GM12864 (cell line): ENCODE data around the gene PRR16.

ENCODE experiments used
- DNase-seq: peaks from one replicate; pipeline ENCODE4 v3.0.0-alpha.2; 2011; ENCODE audit warnings: low read depth
- H3K4me3 ChIP-seq: 2 replicates; pipeline ENCODE4 v1.5.1; 2011; ENCODE audit warnings: mild to moderate bottlenecking, low read depth, low read length, control low read depth
- TF ChIP-seq, protein P1 (sequence below): IDR thresholded peaks from 2 replicates; pipeline ENCODE4 v1.5.1; 2011; ENCODE audit warnings: low read depth, mild to moderate bottlenecking, moderate library complexity, low read length, control low read depth, inconsistent platforms; ENCODE audit errors: missing control alignments

The PRR16 gene

GRCh38 chr5:120582635-120583034, 118.5 kb downstream of the PRR16 start:
- TF ChIP-seq, protein P1, sequence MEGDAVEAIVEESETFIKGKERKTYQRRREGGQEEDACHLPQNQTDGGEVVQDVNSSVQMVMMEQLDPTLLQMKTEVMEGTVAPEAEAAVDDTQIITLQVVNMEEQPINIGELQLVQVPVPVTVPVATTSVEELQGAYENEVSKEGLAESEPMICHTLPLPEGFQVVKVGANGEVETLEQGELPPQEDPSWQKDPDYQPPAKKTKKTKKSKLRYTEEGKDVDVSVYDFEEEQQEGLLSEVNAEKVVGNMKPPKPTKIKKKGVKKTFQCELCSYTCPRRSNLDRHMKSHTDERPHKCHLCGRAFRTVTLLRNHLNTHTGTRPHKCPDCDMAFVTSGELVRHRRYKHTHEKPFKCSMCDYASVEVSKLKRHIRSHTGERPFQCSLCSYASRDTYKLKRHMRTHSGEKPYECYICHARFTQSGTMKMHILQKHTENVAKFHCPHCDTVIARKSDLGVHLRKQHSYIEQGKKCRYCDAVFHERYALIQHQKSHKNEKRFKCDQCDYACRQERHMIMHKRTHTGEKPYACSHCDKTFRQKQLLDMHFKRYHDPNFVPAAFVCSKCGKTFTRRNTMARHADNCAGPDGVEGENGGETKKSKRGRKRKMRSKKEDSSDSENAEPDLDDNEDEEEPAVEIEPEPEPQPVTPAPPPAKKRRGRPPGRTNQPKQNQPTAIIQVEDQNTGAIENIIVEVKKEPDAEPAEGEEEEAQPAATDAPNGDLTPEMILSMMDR, result no peak
- H3K4me3 ChIP-seq, result no peak overlapping the region
- DNase-seq, result no peak

DNA sequence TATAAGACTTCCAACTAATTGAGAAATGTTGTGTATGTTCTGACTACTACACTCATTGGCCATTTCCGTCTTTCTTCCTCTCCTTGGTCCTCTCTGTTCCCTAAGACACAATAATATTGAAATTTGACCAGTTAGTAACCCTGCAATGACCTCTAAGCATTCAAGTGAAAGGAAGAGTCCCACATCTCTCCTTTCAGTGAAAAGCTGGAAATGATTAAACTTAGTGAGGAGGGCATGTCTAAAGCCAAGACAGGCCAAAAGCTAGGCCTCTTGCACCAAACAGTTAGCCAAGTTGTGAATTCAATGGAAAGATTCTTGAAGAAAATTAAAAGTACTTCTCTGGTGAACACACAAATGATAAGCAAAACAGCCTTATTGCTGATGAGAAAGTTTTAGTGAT, 122.5 kb downstream of the PRR16 start:
- TF ChIP-seq, protein P1, result no peak
- no peak overlapping the region for H3K4me3 ChIP-seq
- no peak for DNase-seq

- DNase-seq, result no peak
- H3K4me3 ChIP-seq, result no peak overlapping the region
- TF ChIP-seq, protein P1, result no peak
These were observed 127.8 kb downstream of the PRR16 start for GRCh38 chr5:120591911-120592310.

DNA sequence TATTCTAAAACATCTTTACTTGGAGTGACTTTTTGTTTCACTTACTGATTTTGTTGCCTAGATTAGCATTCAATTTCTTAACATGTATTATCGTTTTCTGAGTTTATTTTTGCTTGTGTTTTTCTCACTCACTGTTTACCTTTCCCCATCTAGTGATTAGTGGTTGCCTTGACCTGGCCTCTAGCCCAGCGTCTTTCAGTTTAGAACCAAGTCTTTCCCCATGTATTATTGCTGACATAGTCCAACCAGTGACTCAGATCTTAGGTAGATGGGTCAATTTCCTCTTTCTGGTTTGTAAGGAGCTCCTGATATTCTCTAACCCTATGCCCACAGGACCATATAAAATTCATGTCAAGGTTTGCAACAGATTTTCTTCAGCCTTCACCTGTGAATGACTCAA, 135.5 kb downstream of the PRR16 start:
- TF ChIP-seq, protein P1, result no peak

GRCh38 chr5:120600639-120601038, 136.5 kb downstream of the PRR16 start:
- DNase-seq, result no peak
- no peak overlapping the region for H3K4me3 ChIP-seq
- TF ChIP-seq, protein P1, result no peak

More for the DNA sequence above, 135.5 kb downstream of the PRR16 start:
- H3K4me3 ChIP-seq, result no peak overlapping the region
- DNase-seq, result no peak

DNA sequence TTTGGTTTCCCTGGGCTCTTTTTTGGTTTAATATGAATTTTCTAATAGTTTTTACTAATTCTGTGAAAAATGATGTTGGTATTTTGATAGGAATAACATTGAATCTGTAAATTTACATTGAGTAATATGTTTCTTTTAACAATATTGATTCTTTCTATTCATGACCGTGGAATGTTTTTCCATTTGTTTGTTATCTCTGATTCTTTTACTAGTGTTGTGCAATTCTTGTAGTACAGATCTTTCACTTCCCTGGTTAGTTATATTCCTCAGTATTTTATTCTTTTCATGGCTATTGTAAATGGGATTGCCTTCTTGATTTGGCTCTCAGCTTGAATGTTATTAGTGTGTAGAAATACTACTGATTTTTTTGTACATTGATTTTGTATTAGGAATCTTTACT, 137.9 kb downstream of the PRR16 start:
- no peak overlapping the region for H3K4me3 ChIP-seq
- TF ChIP-seq, protein P1, result no peak
- no peak for DNase-seq

DNA sequence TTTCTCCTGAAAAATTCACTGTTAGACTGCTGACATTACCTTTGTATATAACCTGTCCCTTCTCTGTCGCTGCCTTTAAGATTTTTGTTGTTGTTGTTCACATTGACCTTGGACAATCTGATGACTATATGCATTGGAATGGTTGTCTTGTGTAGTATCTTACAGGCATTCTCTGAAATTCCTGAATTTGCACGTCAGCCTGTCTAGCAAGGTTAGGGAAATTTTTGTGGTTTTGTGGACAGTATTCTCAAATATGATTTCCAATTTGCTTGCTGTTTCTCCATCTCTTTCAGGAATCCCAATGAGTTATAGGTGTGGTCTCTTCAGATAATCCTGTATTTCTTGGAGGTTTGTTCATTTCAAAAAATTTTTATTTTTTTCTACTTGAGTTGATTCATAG, 140.8 kb downstream of the PRR16 start:
- TF ChIP-seq, protein P1, result no peak
- DNase-seq, result no peak
- H3K4me3 ChIP-seq, result no peak overlapping the region
